ENCODE results near the gene ZMIZ1. TPM values are rescaled to one million over a fixed set of nuclear protein-coding genes. Genes with fewer than 3 reads are reported as not detected.

ZMIZ1 gene
- total and polyA plus RNA-seq, 7 experiments from 2014 or later, result 1.8 to 57.2 (median 14.2) TPM

GRCh38 chr10:79355420-79356017 lies 286.8 kb downstream of the ZMIZ1 start:
- Histone ChIP-seq H3K36me3 (ENCODE audit: control insufficient read depth in 2 of 3, insufficient read depth in 3 of 3, low read length in 3 of 3) (peaks cover 6 to 54% (median 8%) of the 10 kb centered on the region in 3 experiments), H3K27me3 (ENCODE audit: control insufficient read depth in 2 of 2, insufficient read depth in 2 of 2, low read length in 2 of 2) (no peaks in the 10 kb centered on the region), H3K4me1 (ENCODE audit: control insufficient read depth in 2 of 2, insufficient read depth in 2 of 2, low read length in 2 of 2) (no peaks in the 10 kb centered on the region), H3K4me3 (ENCODE audit: low read length) (no peak overlapping the region), H3K9me3 (ENCODE audit: control insufficient read depth in 2 of 3, low read length in 3 of 3) (no peaks in the 10 kb centered on the region), H3K27ac (ENCODE audit: low read depth, low read length) (no peak overlapping the region)
- intact Hi-C loops (cut with micrococcal nuclease), result no loop called here
- DNase-seq (peak in 1 of 9 donors; percentile 17), ATAC-seq (no peak)
- Mint-ChIP-seq H3K4me3 (no peak overlapping the region), H3K4me1 (peaks cover 0 to 39% (median 13%) of the 10 kb centered on the region in 7 donors), H3K27ac (peak overlapping the region in 2 of 9 donors; percentile 3 to 45), H3K36me3 (peaks cover 24 to 59% (median 50%) of the 10 kb centered on the region in 5 donors), H3K27me3 (no peaks in the 10 kb centered on the region), H3K9me3 (peaks cover 0 to 2% (median 0%) of the 10 kb centered on the region in 11 donors)
- ChIA-PET CTCF (no interaction called here), POLR2A (no interaction called here)

DNA sequence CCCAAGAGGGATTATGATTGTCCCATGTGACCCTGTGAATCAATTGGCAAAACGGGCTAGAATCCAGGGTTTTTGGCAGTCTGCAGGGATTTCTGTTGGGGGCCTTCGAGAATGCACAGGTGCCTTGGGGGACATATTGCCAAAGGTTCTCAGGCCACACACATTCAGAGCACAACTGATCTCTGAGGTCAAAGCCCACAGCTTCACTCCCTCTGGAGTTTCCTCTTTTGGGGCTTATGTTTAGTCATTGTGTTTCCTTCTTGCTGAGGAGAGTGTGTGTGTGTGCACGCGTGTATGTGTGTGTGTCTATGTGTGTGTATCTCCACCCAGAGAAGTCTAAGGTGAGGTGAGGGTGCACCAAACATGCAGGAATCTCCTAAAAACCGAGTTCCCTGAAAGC lies 287.3 kb downstream of the ZMIZ1 start:
- ChIA-PET CTCF (no interaction called here), POLR2A (no interaction called here)
- intact Hi-C loops (cut with micrococcal nuclease), result no loop called here
- Mint-ChIP-seq H3K36me3 (peaks cover 24 to 57% (median 50%) of the 10 kb centered on the region in 5 donors), H3K4me3 (no peak overlapping the region), H3K4me1 (peaks cover 0 to 39% (median 18%) of the 10 kb centered on the region in 7 donors), H3K27me3 (no peaks in the 10 kb centered on the region), H3K27ac (no peak overlapping the region), H3K9me3 (peaks cover 0 to 2% (median 0%) of the 10 kb centered on the region in 11 donors)
- no peak overlapping the region for H3K27ac ChIP-seq (ENCODE audit: low read depth, low read length)
- no peak overlapping the region for H3K4me3 ChIP-seq (ENCODE audit: low read length)
- peak; percentile 64 for ATAC-seq
- no peaks in the 10 kb centered on the region for H3K9me3 ChIP-seq (ENCODE audit: control insufficient read depth in 2 of 3, low read length in 3 of 3)
- no peaks in the 10 kb centered on the region for H3K4me1 ChIP-seq (ENCODE audit: control insufficient read depth in 2 of 2, insufficient read depth in 2 of 2, low read length in 2 of 2)
- peaks cover 5 to 50% (median 5%) of the 10 kb centered on the region in 3 experiments for H3K36me3 ChIP-seq (ENCODE audit: control insufficient read depth in 2 of 3, insufficient read depth in 3 of 3, low read length in 3 of 3)
- peak in 1 of 9 donors; percentile 19 for DNase-seq
- H3K27me3 ChIP-seq (ENCODE audit: control insufficient read depth in 2 of 2, insufficient read depth in 2 of 2, low read length in 2 of 2), result no peaks in the 10 kb centered on the region

- POLR2A ChIA-PET, result interaction anchor here (0.6 kb wide), 2 partner anchors 98 to 115 kb away, joined by 3 read pairs; no protein-coding TSS in a partner anchor
Observed at GRCh38 chr10:79357180-79357579, 288.4 kb downstream of the ZMIZ1 start.

DNA sequence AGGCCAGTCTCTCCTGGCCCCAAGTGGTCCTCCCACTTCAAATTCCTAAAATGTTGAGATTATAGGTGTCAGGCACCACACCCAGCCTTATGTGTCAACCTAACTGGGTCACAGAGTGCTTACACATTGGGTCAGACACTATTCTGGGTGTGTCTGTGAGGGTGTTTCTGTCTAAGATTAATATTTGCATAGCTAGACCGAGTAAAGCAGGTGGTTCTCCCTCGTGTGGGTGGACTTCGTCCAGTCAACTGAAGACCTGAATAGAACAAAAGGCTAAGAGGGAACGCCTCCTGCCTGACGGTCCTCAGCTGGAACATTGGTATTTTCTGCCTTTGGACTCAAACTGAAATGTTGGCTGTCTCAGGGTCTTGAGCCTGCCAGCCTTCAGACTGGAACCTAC lies 290.0 kb downstream of the ZMIZ1 start:
- Histone ChIP-seq H3K27ac (ENCODE audit: low read depth, low read length) (no peak overlapping the region), H3K36me3 (ENCODE audit: control insufficient read depth in 2 of 3, insufficient read depth in 3 of 3, low read length in 3 of 3) (peaks cover 0 to 24% (median 0%) of the 10 kb centered on the region in 3 experiments), H3K27me3 (ENCODE audit: control insufficient read depth in 2 of 2, insufficient read depth in 2 of 2, low read length in 2 of 2) (no peaks in the 10 kb centered on the region), H3K4me3 (ENCODE audit: low read length) (no peak overlapping the region), H3K4me1 (ENCODE audit: control insufficient read depth in 2 of 2, insufficient read depth in 2 of 2, low read length in 2 of 2) (no peaks in the 10 kb centered on the region), H3K9me3 (ENCODE audit: control insufficient read depth in 2 of 3, low read length in 3 of 3) (no peaks in the 10 kb centered on the region)
- no peak overlapping the region for H3K27ac Mint-ChIP-seq
- no peak overlapping the region for H3K4me3 Mint-ChIP-seq
- ChIA-PET CTCF (interaction anchor here (0.6 kb wide), 1 partner anchor 16 kb away, joined by 4 read pairs; no protein-coding TSS in a partner anchor), POLR2A (interaction anchor here (1.4 kb wide), 1 partner anchor 10 kb away, joined by 3 read pairs; no protein-coding TSS in a partner anchor)
- H3K9me3 Mint-ChIP-seq, result peaks cover 0 to 2% (median 0%) of the 10 kb centered on the region in 11 donors
- intact Hi-C loops (cut with micrococcal nuclease), result no loop called here
- no peak for ATAC-seq
- DNase-seq, result peak in 1 of 9 donors; percentile 8
- H3K27me3 Mint-ChIP-seq, result peaks cover 0 to 19% (median 0%) of the 10 kb centered on the region in 5 donors
- H3K36me3 Mint-ChIP-seq, result peaks cover 15 to 37% (median 34%) of the 10 kb centered on the region in 5 donors
- H3K4me1 Mint-ChIP-seq, result peaks cover 7 to 38% (median 22%) of the 10 kb centered on the region in 7 donors

More at GRCh38 chr10:79357180-79357579, 288.4 kb downstream of the ZMIZ1 start:
- Mint-ChIP-seq H3K27me3 (peaks cover 0 to 7% (median 0%) of the 10 kb centered on the region in 5 donors), H3K4me1 (peaks cover 7 to 49% (median 29%) of the 10 kb centered on the region in 7 donors), H3K36me3 (peaks cover 23 to 49% (median 44%) of the 10 kb centered on the region in 5 donors), H3K4me3 (no peak overlapping the region), H3K27ac (no peak overlapping the region), H3K9me3 (peaks cover 0 to 2% (median 0%) of the 10 kb centered on the region in 11 donors)
- intact Hi-C loops (cut with micrococcal nuclease), result no loop called here
- Histone ChIP-seq H3K4me1 (ENCODE audit: control insufficient read depth in 2 of 2, insufficient read depth in 2 of 2, low read length in 2 of 2) (no peaks in the 10 kb centered on the region), H3K9me3 (ENCODE audit: control insufficient read depth in 2 of 3, low read length in 3 of 3) (no peaks in the 10 kb centered on the region), H3K36me3 (ENCODE audit: control insufficient read depth in 2 of 3, insufficient read depth in 3 of 3, low read length in 3 of 3) (peaks cover 0 to 41% (median 5%) of the 10 kb centered on the region in 3 experiments), H3K27ac (ENCODE audit: low read depth, low read length) (no peak overlapping the region), H3K27me3 (ENCODE audit: control insufficient read depth in 2 of 2, insufficient read depth in 2 of 2, low read length in 2 of 2) (no peaks in the 10 kb centered on the region), H3K4me3 (ENCODE audit: low read length) (no peak overlapping the region)
- CTCF ChIA-PET, result interaction anchor here (1.0 to 1.1 kb wide), 2 partner anchors 9 to 21 kb away, joined by 3 read pairs; no protein-coding TSS in a partner anchor
- ATAC-seq, result no peak
- DNase-seq, result no peak

GRCh38 chr10:79359816-79360498 lies 291.2 kb downstream of the ZMIZ1 start:
- Mint-ChIP-seq H3K4me3 (no peak overlapping the region), H3K27ac (no peak overlapping the region), H3K36me3 (peaks cover 10 to 25% (median 22%) of the 10 kb centered on the region in 5 donors), H3K4me1 (peaks cover 7 to 27% (median 20%) of the 10 kb centered on the region in 7 donors), H3K9me3 (peaks cover 0 to 5% (median 2%) of the 10 kb centered on the region in 11 donors), H3K27me3 (peaks cover 0 to 30% (median 0%) of the 10 kb centered on the region in 5 donors)
- no peak for ATAC-seq
- DNase-seq, result peak in 1 of 9 donors; percentile 2
- H3K27ac ChIP-seq (ENCODE audit: low read depth, low read length), result no peak overlapping the region
- no peaks in the 10 kb centered on the region for H3K4me1 ChIP-seq (ENCODE audit: control insufficient read depth in 2 of 2, insufficient read depth in 2 of 2, low read length in 2 of 2)
- no peaks in the 10 kb centered on the region for H3K27me3 ChIP-seq (ENCODE audit: control insufficient read depth in 2 of 2, insufficient read depth in 2 of 2, low read length in 2 of 2)
- no peak overlapping the region for H3K4me3 ChIP-seq (ENCODE audit: low read length)
- POLR2A ChIA-PET, result interaction anchor here (0.6 kb wide), 1 partner anchor 11 kb away, joined by 3 read pairs; no protein-coding TSS in a partner anchor
- CTCF ChIA-PET, result no interaction called here
- peaks cover 0 to 13% (median 0%) of the 10 kb centered on the region in 3 experiments for H3K36me3 ChIP-seq (ENCODE audit: control insufficient read depth in 2 of 3, insufficient read depth in 3 of 3, low read length in 3 of 3)
- intact Hi-C loops (cut with micrococcal nuclease), result no loop called here
- H3K9me3 ChIP-seq (ENCODE audit: control insufficient read depth in 2 of 3, low read length in 3 of 3), result no peaks in the 10 kb centered on the region

- no peak overlapping the region for H3K4me3 ChIP-seq (ENCODE audit: low read length)
- intact Hi-C loops (cut with micrococcal nuclease), result no loop called here
- DNase-seq (peak in 1 of 9 donors; percentile 17), ATAC-seq (no peak)
- Mint-ChIP-seq H3K27me3 (peaks cover 0 to 36% (median 0%) of the 10 kb centered on the region in 5 donors), H3K4me1 (peaks cover 7 to 21% (median 18%) of the 10 kb centered on the region in 7 donors), H3K9me3 (peaks cover 0 to 5% (median 2%) of the 10 kb centered on the region in 11 donors), H3K27ac (no peak overlapping the region), H3K4me3 (no peak overlapping the region), H3K36me3 (peaks cover 5 to 19% (median 15%) of the 10 kb centered on the region in 5 donors)
- H3K36me3 ChIP-seq (ENCODE audit: control insufficient read depth in 2 of 3, insufficient read depth in 3 of 3, low read length in 3 of 3), result peaks cover 0 to 5% (median 0%) of the 10 kb centered on the region in 3 experiments
- H3K27me3 ChIP-seq (ENCODE audit: control insufficient read depth in 2 of 2, insufficient read depth in 2 of 2, low read length in 2 of 2), result no peaks in the 10 kb centered on the region
- H3K9me3 ChIP-seq (ENCODE audit: control insufficient read depth in 2 of 3, low read length in 3 of 3), result no peaks in the 10 kb centered on the region
- ChIA-PET POLR2A (no interaction called here), CTCF (interaction anchor here (0.6 to 1.2 kb wide), 2 partner anchors 13 to 105 kb away, joined by 3 read pairs; no protein-coding TSS in a partner anchor)
- no peak overlapping the region for H3K27ac ChIP-seq (ENCODE audit: low read depth, low read length)
- H3K4me1 ChIP-seq (ENCODE audit: control insufficient read depth in 2 of 2, insufficient read depth in 2 of 2, low read length in 2 of 2), result no peaks in the 10 kb centered on the region
Observed at GRCh38 chr10:79360499-79361342, 292.0 kb downstream of the ZMIZ1 start.
